HG03558 (cell line): ENCODE results near the gene RFX2.
"Not testable (repeated sequence)": the region's sequence is repeated elsewhere in the genome, so short reads cannot be mapped to it uniquely, and the experiment has no call there.

ENCODE experiments used
- ATAC-seq: cut with Tn5 transposase; IDR thresholded peaks from one replicate; pipeline ENCODE4 v1.9.1; 2021; ENCODE audit warnings: moderate number of reproducible peaks; ENCODE audit not compliant: unreplicated experiment; ENCODE audit errors: extremely low read depth

RFX2 gene

GRCh38 chr19:6106643-6107294 lies 3.5 kb downstream of the RFX2 start:
- ATAC-seq = not testable (repeated sequence)

GRCh38 chr19:6105444-6105843 lies 4.9 kb downstream of the RFX2 start:
- no peak for ATAC-seq

- ATAC-seq = no peak
Measured at GRCh38 chr19:6103894-6104293, 6.4 kb downstream of the RFX2 start.

GRCh38 chr19:6103217-6103644 lies 7.1 kb downstream of the RFX2 start:
- no peak for ATAC-seq

- ATAC-seq = no peak
Measured at GRCh38 chr19:6101991-6102390, 8.3 kb downstream of the RFX2 start.

- ATAC-seq = no peak
Measured at GRCh38 chr19:6101291-6101825, 8.9 kb downstream of the RFX2 start.

GRCh38 chr19:6100284-6100915 lies 9.9 kb downstream of the RFX2 start:
- no peak for ATAC-seq

- ATAC-seq = no peak
Measured at GRCh38 chr19:6099599-6099998, 10.7 kb downstream of the RFX2 start.

- no peak for ATAC-seq
Measured at GRCh38 chr19:6099033-6099432, 11.3 kb downstream of the RFX2 start.

GRCh38 chr19:6098574-6098973 lies 11.7 kb downstream of the RFX2 start:
- no peak for ATAC-seq

GRCh38 chr19:6097911-6098310 lies 12.4 kb downstream of the RFX2 start:
- ATAC-seq = no peak

- ATAC-seq = no peak
Measured at GRCh38 chr19:6095760-6096159, 14.5 kb downstream of the RFX2 start.

- no peak for ATAC-seq
Measured at GRCh38 chr19:6092329-6093286, 17.7 kb downstream of the RFX2 start.

- ATAC-seq = no peak
Measured at GRCh38 chr19:6091771-6092291, 18.5 kb downstream of the RFX2 start.

GRCh38 chr19:6090634-6091033 lies 19.7 kb downstream of the RFX2 start:
- no peak for ATAC-seq

GRCh38 chr19:6088602-6089049 lies 21.7 kb downstream of the RFX2 start:
- no peak for ATAC-seq

- ATAC-seq = no peak
Measured at GRCh38 chr19:6087074-6087571, 23.2 kb downstream of the RFX2 start.

GRCh38 chr19:6086068-6086788 lies 24.1 kb downstream of the RFX2 start:
- ATAC-seq = no peak

- ATAC-seq = no peak
Measured at GRCh38 chr19:6084821-6085220, 25.5 kb downstream of the RFX2 start.

- ATAC-seq = no peak
Measured at GRCh38 chr19:6079107-6079506, 31.2 kb downstream of the RFX2 start.
